ENCODE measurements around the gene SH3PXD2B. TPM values are rescaled to one million over a fixed set of nuclear protein-coding genes. Genes with fewer than 3 reads are reported as not detected.

Gene SH3PXD2B
- total and polyA plus RNA-seq, 10 of the 15 experiments (the other 5 are each of a cell fraction or from before 2014, with no cell fraction given) = 0.05 to 1.6 (median 0.57) TPM

- Histone ChIP-seq H3K9ac (ENCODE audit: control insufficient read depth, insufficient read depth, low read length) (peak overlapping the region; percentile 80), H4K20me1 (ENCODE audit: control insufficient read depth, insufficient read depth) (no peaks in the 10 kb centered on the region), H3K4me2 (ENCODE audit: control insufficient read depth, insufficient read depth) (peak overlapping the region; percentile 98), H3K4me3 (peak overlapping the region; percentile 76), H3K4me1 (ENCODE audit: control insufficient read depth, insufficient read depth, low read length) (no peaks in the 10 kb centered on the region), H3K36me3 (ENCODE audit: control insufficient read depth in 2 of 2, insufficient read depth in 2 of 2, low read length in 1 of 2) (0 out of 4 replicates have a peak, but pooled peaks cover 0 to 5% of the 10 kb centered on the region in 2 experiments), H3K9me3 (replicated peaks; ENCODE audit: control insufficient read depth, insufficient read depth, low read length) (no peaks in the 10 kb centered on the region), H3K79me2 (ENCODE audit: control insufficient read depth, insufficient read depth, low read length) (peaks cover 41% of the 10 kb centered on the region), H2AFZ (ENCODE audit: control insufficient read depth, low read depth, low read length) (peak overlapping the region; percentile 92), H3K27ac (ENCODE audit: control insufficient read depth, insufficient read depth) (peak overlapping the region; percentile 72), H3K27me3 (replicated peaks in 1 of 2; ENCODE audit: control insufficient read depth in 2 of 2, insufficient read depth in 2 of 2, low read length in 1 of 2) (no peaks in the 10 kb centered on the region)
- no TSS peak for BruUV-seq (replicated peaks)
- ATAC-seq (no peak), DNase-seq (ENCODE audit: low read depth, low spot score) (no peak), FAIRE-seq (no peak)
- WGBS (ENCODE audit: insufficient coverage, insufficient replicate concordance, low lambda C conversion rate, missing lambda C conversion rate) = 0% methylated on average over 11 of the region's 11 CpGs
- in situ Hi-C loops (cut with MboI) (loop anchor here (25.0 kb wide), 1 partner anchor 872 kb away; the partner anchor contains the start of gene FGF18), intact Hi-C loops (cut with micrococcal nuclease; ENCODE audit: unreplicated experiment) (no loop called here)
- SMC1A ChIA-PET (ENCODE audit: uncharacterized antibody, unreplicated experiment) = interaction anchor here (0.9 kb wide), 1 partner anchor 96 kb away, joined by 3 read pairs; the partner anchor contains the start of gene STK10
- CTCF ChIA-PET = interaction anchor here (1.2 to 1.9 kb wide), 5 partner anchors 9 to 98 kb away, joined by 3 to 13 read pairs (median 5); no protein-coding TSS in a partner anchor
- POLR2A ChIA-PET = interaction anchor here (0.6 kb wide), 1 partner anchor 14 kb away, joined by 3 read pairs; no protein-coding TSS in a partner anchor
- TF ChIP-seq BMI1 (IDR thresholded peaks at IDR 0.05; ENCODE audit: borderline replicate concordance) (no peak), NRF1 (conservative IDR thresholded peaks at IDR 0.05; ENCODE audit: low read depth, low read length) (no peak), ZBED1 (IDR thresholded peaks at IDR 0.05; ENCODE audit: borderline replicate concordance) (no peak), ZZZ3 (IDR thresholded peaks at IDR 0.05; ENCODE audit: control insufficient read depth, insufficient read length, low read depth) (no peak), ZSCAN29 (IDR thresholded peaks at IDR 0.05) (no peak), ZNF622 (IDR thresholded peaks at IDR 0.05) (no peak), POU2F2 (IDR thresholded peaks at IDR 0.05; ENCODE audit: borderline replicate concordance, low read depth, low read length) (no peak), SMC3 (IDR thresholded peaks at IDR 0.05; ENCODE audit: borderline replicate concordance, low read length) (no peak), EED (IDR thresholded peaks at IDR 0.05; ENCODE audit: low read depth) (0 out of 2 replicates have a peak, but pooled peaks have one; percentile 32), RUNX3 (IDR thresholded peaks at IDR 0.05; ENCODE audit: low read length) (0 out of 2 replicates have a peak, but pooled peaks have one; percentile 22), IKZF2 (IDR thresholded peaks at IDR 0.05) (0 out of 4 replicates have a peak, but pooled peaks have one; percentile 3 to 7), SREBF1 (IDR thresholded peaks at IDR 0.05; ENCODE audit: low read length) (no peak)
- TF ChIP-seq, protein P1, sequence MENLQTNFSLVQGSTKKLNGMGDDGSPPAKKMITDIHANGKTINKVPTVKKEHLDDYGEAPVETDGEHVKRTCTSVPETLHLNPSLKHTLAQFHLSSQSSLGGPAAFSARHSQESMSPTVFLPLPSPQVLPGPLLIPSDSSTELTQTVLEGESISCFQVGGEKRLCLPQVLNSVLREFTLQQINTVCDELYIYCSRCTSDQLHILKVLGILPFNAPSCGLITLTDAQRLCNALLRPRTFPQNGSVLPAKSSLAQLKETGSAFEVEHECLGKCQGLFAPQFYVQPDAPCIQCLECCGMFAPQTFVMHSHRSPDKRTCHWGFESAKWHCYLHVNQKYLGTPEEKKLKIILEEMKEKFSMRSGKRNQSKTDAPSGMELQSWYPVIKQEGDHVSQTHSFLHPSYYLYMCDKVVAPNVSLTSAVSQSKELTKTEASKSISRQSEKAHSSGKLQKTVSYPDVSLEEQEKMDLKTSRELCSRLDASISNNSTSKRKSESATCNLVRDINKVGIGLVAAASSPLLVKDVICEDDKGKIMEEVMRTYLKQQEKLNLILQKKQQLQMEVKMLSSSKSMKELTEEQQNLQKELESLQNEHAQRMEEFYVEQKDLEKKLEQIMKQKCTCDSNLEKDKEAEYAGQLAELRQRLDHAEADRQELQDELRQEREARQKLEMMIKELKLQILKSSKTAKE (IDR thresholded peaks at IDR 0.05; ENCODE audit: low read depth, poor library complexity, severe bottlenecking) = no peak
- TF ChIP-seq, protein P2, sequence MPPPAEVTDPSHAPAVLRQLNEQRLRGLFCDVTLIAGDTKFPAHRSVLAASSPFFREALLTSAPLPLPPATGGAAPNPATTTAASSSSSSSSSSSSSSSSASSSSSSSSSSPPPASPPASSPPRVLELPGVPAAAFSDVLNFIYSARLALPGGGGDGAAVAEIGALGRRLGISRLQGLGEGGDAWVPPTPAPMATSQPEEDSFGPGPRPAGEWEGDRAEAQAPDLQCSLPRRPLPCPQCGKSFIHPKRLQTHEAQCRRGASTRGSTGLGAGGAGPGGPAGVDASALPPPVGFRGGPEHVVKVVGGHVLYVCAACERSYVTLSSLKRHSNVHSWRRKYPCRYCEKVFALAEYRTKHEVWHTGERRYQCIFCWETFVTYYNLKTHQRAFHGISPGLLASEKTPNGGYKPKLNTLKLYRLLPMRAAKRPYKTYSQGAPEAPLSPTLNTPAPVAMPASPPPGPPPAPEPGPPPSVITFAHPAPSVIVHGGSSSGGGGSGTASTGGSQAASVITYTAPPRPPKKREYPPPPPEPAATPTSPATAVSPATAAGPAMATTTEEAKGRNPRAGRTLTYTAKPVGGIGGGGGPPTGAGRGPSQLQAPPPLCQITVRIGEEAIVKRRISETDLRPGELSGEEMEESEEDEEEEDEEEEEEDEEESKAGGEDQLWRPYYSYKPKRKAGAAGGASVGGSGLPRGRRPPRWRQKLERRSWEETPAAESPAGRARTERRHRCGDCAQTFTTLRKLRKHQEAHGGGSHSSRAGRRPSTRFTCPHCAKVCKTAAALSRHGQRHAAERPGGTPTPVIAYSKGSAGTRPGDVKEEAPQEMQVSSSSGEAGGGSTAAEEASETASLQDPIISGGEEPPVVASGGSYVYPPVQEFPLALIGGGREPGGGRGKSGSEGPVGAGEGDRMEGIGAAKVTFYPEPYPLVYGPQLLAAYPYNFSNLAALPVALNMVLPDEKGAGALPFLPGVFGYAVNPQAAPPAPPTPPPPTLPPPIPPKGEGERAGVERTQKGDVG (CRISPR knock-in tag; IDR thresholded peaks at IDR 0.05) = no peak
- RAD21 ChIA-PET (ENCODE audit: unreplicated experiment) = interaction anchor here (0.6 to 2.1 kb wide), 7 partner anchors 9 to 111 kb away, joined by 3 to 6 read pairs (median 3); partner anchors contain the start of gene STK10
Observed at GRCh38 chr5:172284611-172284980, 169.7 kb downstream of the SH3PXD2B start.

Measured in GM12878 (cell line).